ENCODE measurements around the gene GPRIN3. TPM values are rescaled to one million over a fixed set of nuclear protein-coding genes. Genes with fewer than 3 reads are reported as not detected.

Gene GPRIN3
- total and polyA plus RNA-seq, 2 donors (not counting 3 experiments of a cell fraction or from before 2014, with no cell fraction given) = 0.17 to 2.2 TPM

DNA sequence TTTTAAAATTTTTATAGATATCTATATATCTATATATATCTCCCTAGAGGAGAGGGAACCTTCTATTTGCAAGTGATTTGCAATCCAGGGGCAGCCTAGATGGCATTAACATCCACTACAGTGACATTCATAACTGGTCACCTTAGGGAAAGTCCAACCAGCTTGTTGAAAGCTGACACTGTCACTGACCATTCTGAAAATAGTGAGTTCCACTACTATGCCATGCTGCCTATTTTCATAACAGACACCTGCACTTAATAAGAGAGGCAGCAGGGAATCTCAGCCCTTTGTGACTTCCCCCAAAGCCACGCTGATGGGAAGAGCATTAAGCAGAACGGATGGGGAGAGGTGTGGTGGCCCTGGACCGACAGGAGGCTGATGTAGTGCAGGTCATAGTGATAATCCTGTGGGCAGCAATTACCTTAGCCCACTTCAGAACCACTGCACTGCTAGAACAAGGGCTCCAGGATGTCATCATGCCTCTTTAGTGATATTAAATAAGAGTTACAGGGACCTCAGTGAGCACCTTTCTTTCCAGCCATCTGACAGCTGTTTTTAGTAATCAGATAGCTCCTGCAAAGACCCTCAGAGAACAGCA lies 51.3 kb downstream of the GPRIN3 start:
- H3K4me3 ChIP-seq (replicated peaks in 1 of 3; ENCODE audit: insufficient read depth in 1 of 3, low read depth in 1 of 3, low read length in 3 of 3) = no peak overlapping the region
- no peaks in the 10 kb centered on the region for H3K79me2 ChIP-seq (ENCODE audit: control insufficient read depth, insufficient read depth, low read length)
- dilution Hi-C loops (cut with MboI; ENCODE audit: extremely low pct_ligation_motif_present, low sequenced_read_pairs) = no loop called here
- DNase-seq (ENCODE audit: low read depth, low spot score) (no peak), FAIRE-seq (no peak)
- H3K9me1 ChIP-seq (replicated peaks; ENCODE audit: control insufficient read depth, extremely low read depth, insufficient read depth, low read length) = no peaks in the 10 kb centered on the region
- intact Hi-C loops (cut with micrococcal nuclease) = no loop called here
- ChIA-PET POLR2A (no interaction called here), CTCF (interaction anchor here (1.0 to 2.2 kb wide), 10 partner anchors 10 to 179 kb away, joined by 3 to 18 read pairs (median 4); partner anchors contain the start of gene GPRIN3)
- peaks cover 15 to 16% of the 10 kb centered on the region in 2 experiments for H3K27me3 ChIP-seq (ENCODE audit: control insufficient read depth in 2 of 2, insufficient read depth in 2 of 2, low read length in 2 of 2)
- no peak overlapping the region for H3K4me2 ChIP-seq (ENCODE audit: insufficient read depth, low read length)
- H3K36me3 ChIP-seq (ENCODE audit: control insufficient read depth in 2 of 2, extremely low read depth in 1 of 2, insufficient read depth in 2 of 2, low read length in 2 of 2) = no peaks in the 10 kb centered on the region
- no peaks in the 10 kb centered on the region for H3K4me1 ChIP-seq (ENCODE audit: control insufficient read depth, extremely low read depth, insufficient read depth, low read length)
- no peak overlapping the region for H3K9ac ChIP-seq (replicated peaks; ENCODE audit: extremely low read depth, insufficient read depth, low read length)
- no peak overlapping the region for H3K27ac ChIP-seq (ENCODE audit: insufficient read depth, low read depth, low read length)
- no peak overlapping the region for H2AFZ ChIP-seq (ENCODE audit: low read depth, low read length)
- no peaks in the 10 kb centered on the region for H3K9me3 ChIP-seq (replicated peaks; ENCODE audit: control insufficient read depth, insufficient read depth, low read length)
- no peak for TF ChIP-seq POLR2AphosphoS5 (IDR thresholded peaks at IDR 0.05; ENCODE audit: insufficient read depth, low read depth, low read length)
- TF ChIP-seq MYC (IDR thresholded peaks at IDR 0.05; ENCODE audit: low read depth, low read length) = no peak
- TF ChIP-seq GATA2 (IDR thresholded peaks at IDR 0.05; ENCODE audit: insufficient read depth, insufficient read length, low read depth, low read length) = no peak
- no peak for TF ChIP-seq FOS (IDR thresholded peaks at IDR 0.05; ENCODE audit: borderline replicate concordance, insufficient read depth, low read length)
- TF ChIP-seq, protein P1, sequence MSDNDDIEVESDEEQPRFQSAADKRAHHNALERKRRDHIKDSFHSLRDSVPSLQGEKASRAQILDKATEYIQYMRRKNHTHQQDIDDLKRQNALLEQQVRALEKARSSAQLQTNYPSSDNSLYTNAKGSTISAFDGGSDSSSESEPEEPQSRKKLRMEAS (IDR thresholded peaks at IDR 0.05; ENCODE audit: insufficient read depth, insufficient read length) = no peak
- no peak for TF ChIP-seq JUN (IDR thresholded peaks at IDR 0.05; ENCODE audit: borderline replicate concordance, insufficient read depth, insufficient read length, low read depth)
- TF ChIP-seq, protein P2, sequence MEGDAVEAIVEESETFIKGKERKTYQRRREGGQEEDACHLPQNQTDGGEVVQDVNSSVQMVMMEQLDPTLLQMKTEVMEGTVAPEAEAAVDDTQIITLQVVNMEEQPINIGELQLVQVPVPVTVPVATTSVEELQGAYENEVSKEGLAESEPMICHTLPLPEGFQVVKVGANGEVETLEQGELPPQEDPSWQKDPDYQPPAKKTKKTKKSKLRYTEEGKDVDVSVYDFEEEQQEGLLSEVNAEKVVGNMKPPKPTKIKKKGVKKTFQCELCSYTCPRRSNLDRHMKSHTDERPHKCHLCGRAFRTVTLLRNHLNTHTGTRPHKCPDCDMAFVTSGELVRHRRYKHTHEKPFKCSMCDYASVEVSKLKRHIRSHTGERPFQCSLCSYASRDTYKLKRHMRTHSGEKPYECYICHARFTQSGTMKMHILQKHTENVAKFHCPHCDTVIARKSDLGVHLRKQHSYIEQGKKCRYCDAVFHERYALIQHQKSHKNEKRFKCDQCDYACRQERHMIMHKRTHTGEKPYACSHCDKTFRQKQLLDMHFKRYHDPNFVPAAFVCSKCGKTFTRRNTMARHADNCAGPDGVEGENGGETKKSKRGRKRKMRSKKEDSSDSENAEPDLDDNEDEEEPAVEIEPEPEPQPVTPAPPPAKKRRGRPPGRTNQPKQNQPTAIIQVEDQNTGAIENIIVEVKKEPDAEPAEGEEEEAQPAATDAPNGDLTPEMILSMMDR (IDR thresholded peaks at IDR 0.05; ENCODE audit: extremely low read depth in 1 of 2, insufficient read depth in 1 of 2, low read depth in 1 of 2, low read length in 2 of 2) = no peak
- no peak for TF ChIP-seq POLR2A (IDR thresholded peaks at IDR 0.05; ENCODE audit: low read depth, low read length)
- no peak for TF ChIP-seq EZH2 (IDR thresholded peaks at IDR 0.05; ENCODE audit: borderline replicate concordance, low read depth, low read length, severe bottlenecking)
- H4K20me1 ChIP-seq (replicated peaks; ENCODE audit: control insufficient read depth, extremely low read depth, insufficient read depth, low read length) = no peaks in the 10 kb centered on the region
- no TSS peak for BruUV-seq (replicated peaks)
